H1 (cell line): ENCODE data around the gene USP13. TPM values are rescaled to one million over a fixed set of nuclear protein-coding genes. Genes with fewer than 3 reads are reported as not detected.

Source experiments
- CTCF ChIA-PET: fragments of 300-600 bp; sonication (Branson Sonifier 250); formaldehyde crosslinking; loops from one replicate; lab custom pipeline; 2021; ENCODE audit not compliant: partially characterized antibody; lab: Charles Lee
- POLR2A ChIA-PET: fragments of 300-600 bp; sonication (Branson Sonifier 250); formaldehyde crosslinking; loops from one replicate; lab custom pipeline; 2021; ENCODE audit warnings: inconsistent platforms; ENCODE audit not compliant: partially characterized antibody; lab: Charles Lee
- DNase-seq, 2 experiments: peaks; one replicate each; pipeline versions ENCODE4 v3.0.0 to v3.0.0-alpha.2; 2010 to 2022; ENCODE audit warnings: low spot score in 2 of 2, low read depth in 1 of 2, mixed read lengths in 1 of 2
- FAIRE-seq: peaks from 2 replicates; lab custom pipeline; 2011; peaks lifted over from hg19 to GRCh38; lab: Jason Lieb, UNC
- H2AFZ ChIP-seq: 2 replicates; pipeline ENCODE4 v1.8.1; 2012; ENCODE audit warnings: low read length, inconsistent platforms
- H2AK5ac ChIP-seq: 2 replicates; pipeline ENCODE4 v1.6.1; 2013; ENCODE audit warnings: low read depth, low read length
- H2BK120ac ChIP-seq: replicated peaks from 2 replicates; pipeline ENCODE3; 2013; ENCODE audit warnings: low read depth, low read length, inconsistent platforms
- H2BK12ac ChIP-seq: 2 replicates; pipeline ENCODE4 v1.6.1; 2013; ENCODE audit warnings: low read depth, low read length
- H2BK15ac ChIP-seq: 2 replicates; pipeline ENCODE4 v1.6.1; 2013; ENCODE audit warnings: low read length
- H2BK20ac ChIP-seq: 2 replicates; pipeline ENCODE4 v1.6.1; 2013; ENCODE audit warnings: low read length
- H2BK5ac ChIP-seq: 2 replicates; pipeline ENCODE4 v1.6.1; 2013; ENCODE audit warnings: low read depth, low read length
- H3K14ac ChIP-seq: 2 replicates; pipeline ENCODE4 v1.6.1; 2013; ENCODE audit warnings: inconsistent platforms; ENCODE audit not compliant: insufficient read length
- H3K18ac ChIP-seq: 2 replicates; pipeline ENCODE4 v1.6.1; 2013; ENCODE audit warnings: low read length; ENCODE audit errors: extremely low read depth
- H3K23ac ChIP-seq: 2 replicates; pipeline ENCODE4 v1.6.1; 2013; ENCODE audit warnings: inconsistent platforms; ENCODE audit not compliant: insufficient read length
- H3K23me2 ChIP-seq: 2 replicates; pipeline ENCODE4 v1.6.1; 2013; ENCODE audit warnings: low read depth, low read length
- H3K27ac ChIP-seq: 2 replicates; pipeline ENCODE4 v1.6.1; 2011; ENCODE audit warnings: low read depth, low read length, inconsistent platforms
- H3K27me3 ChIP-seq, 4 experiments: replicated peaks in 1 of 4; 1 replicate in 1 of 4; 2 replicates in 3 of 4; pipeline versions ENCODE4 v1.6.1 to v1.8.1; 2011 to 2013; ENCODE audit warnings: low read length in 3 of 4, mild to moderate bottlenecking in 3 of 4, inconsistent platforms in 2 of 4, mixed read lengths in 2 of 4, moderate library complexity in 1 of 4; ENCODE audit not compliant: control insufficient read depth in 3 of 4, insufficient read depth in 3 of 4; ENCODE audit errors: extremely low read depth in 1 of 4
- H3K36me3 ChIP-seq, 4 experiments: 2 replicates each; pipeline versions ENCODE4 v1.6.1 to v1.8.1; 2011 to 2013; ENCODE audit warnings: mild to moderate bottlenecking in 4 of 4, low read length in 3 of 4, moderate library complexity in 2 of 4, control low read depth in 1 of 4, inconsistent platforms in 1 of 4; ENCODE audit not compliant: insufficient read depth in 4 of 4, control insufficient read depth in 2 of 4
- H3K4ac ChIP-seq: replicated peaks from 2 replicates; pipeline ENCODE3; 2013; ENCODE audit warnings: low read length, low read depth, mixed read lengths, inconsistent platforms; ENCODE audit not compliant: insufficient read length
- H3K4me1 ChIP-seq, 4 experiments: replicated peaks in 1 of 4; 1 replicate in 1 of 4; 2 replicates in 3 of 4; pipeline versions ENCODE4 v1.6.1 to v1.8.1; 2011 to 2013; ENCODE audit warnings: low read length in 3 of 4, inconsistent platforms in 2 of 4, mixed read lengths in 1 of 4; ENCODE audit not compliant: insufficient read depth in 4 of 4, control insufficient read depth in 3 of 4
- H3K4me2 ChIP-seq, 2 experiments: 2 replicates each; pipeline versions ENCODE4 v1.6.1 to v1.8.1; 2011 to 2013; ENCODE audit warnings: low read depth in 2 of 2, low read length in 2 of 2, control low read depth in 1 of 2, inconsistent platforms in 1 of 2, mild to moderate bottlenecking in 1 of 2; ENCODE audit not compliant: insufficient read depth in 1 of 2
- H3K4me3 ChIP-seq, 4 experiments: fragments of 200-600, 300-600 bp in 1 of 4; sonication (generic), shearing (Covaris generic), sonication (Bioruptor Twin) in 1 of 4; 2 replicates each; pipeline versions ENCODE4 v1.5.1 to v1.8.1; 2011 to 2016; ENCODE audit warnings: low read length in 4 of 4, low read depth in 3 of 4, control low read depth in 2 of 4, inconsistent platforms in 2 of 4, mild to moderate bottlenecking in 2 of 4, mixed read lengths in 1 of 4, moderate library complexity in 1 of 4; ENCODE audit not compliant: insufficient read depth in 2 of 4; ENCODE audit errors: extremely low read depth in 1 of 4
- H3K56ac ChIP-seq: replicated peaks from 2 replicates; pipeline ENCODE3; 2013; ENCODE audit warnings: low read depth, mild to moderate bottlenecking, mixed read lengths, low read length, inconsistent platforms; ENCODE audit not compliant: insufficient read length
- H3K79me1 ChIP-seq: 2 replicates; pipeline ENCODE4 v1.6.1; 2013; ENCODE audit warnings: low read depth, low read length, control low read depth
- H3K79me2 ChIP-seq, 2 experiments: 2 replicates each; pipeline versions ENCODE4 v1.6.1 to v1.8.1; 2012 to 2013; ENCODE audit warnings: low read length in 2 of 2, mild to moderate bottlenecking in 2 of 2, inconsistent platforms in 1 of 2; ENCODE audit not compliant: insufficient read depth in 2 of 2, control insufficient read depth in 1 of 2
- H3K9ac ChIP-seq, 4 experiments: replicated peaks in 1 of 4; 1 replicate in 1 of 4; 2 replicates in 3 of 4; pipeline versions ENCODE4 v1.6.1 to v1.8.1; 2011 to 2013; ENCODE audit warnings: low read depth in 3 of 4, low read length in 3 of 4, control low read depth in 2 of 4, mild to moderate bottlenecking in 2 of 4, moderate library complexity in 2 of 4, inconsistent platforms in 1 of 4; ENCODE audit errors: extremely low read depth in 1 of 4
- H3K9me3 ChIP-seq, 2 experiments: 2 replicates each; pipeline versions ENCODE4 v1.6.1 to v1.8.1; 2012 to 2013; ENCODE audit warnings: mild to moderate bottlenecking in 2 of 2, moderate library complexity in 2 of 2, control low read depth in 1 of 2, inconsistent platforms in 1 of 2, low read depth in 1 of 2, low read length in 1 of 2, mixed read lengths in 1 of 2; ENCODE audit not compliant: insufficient read depth in 2 of 2
- H4K20me1 ChIP-seq, 2 experiments: replicated peaks in 1 of 2; 2 replicates each; pipeline versions ENCODE3 to v1.8.1; 2011 to 2013; ENCODE audit warnings: inconsistent platforms in 2 of 2, low read length in 2 of 2, mild to moderate bottlenecking in 1 of 2; ENCODE audit not compliant: insufficient read depth in 2 of 2, control insufficient read depth in 1 of 2
- H4K5ac ChIP-seq: 2 replicates; pipeline ENCODE4 v1.6.1; 2013; ENCODE audit warnings: low read length, low read depth, mixed read lengths, inconsistent platforms; ENCODE audit not compliant: insufficient read length
- H4K8ac ChIP-seq: 2 replicates; pipeline ENCODE4 v1.8.0; 2013; ENCODE audit warnings: mild to moderate bottlenecking, moderate library complexity, low read length, inconsistent platforms; ENCODE audit not compliant: insufficient read depth; ENCODE audit errors: extremely low read depth
- H4K91ac ChIP-seq: replicated peaks from 2 replicates; pipeline ENCODE3; 2013; ENCODE audit warnings: low read length, mixed read lengths, inconsistent platforms; ENCODE audit not compliant: insufficient read length
- BRCA1 ChIP-seq: IDR thresholded peaks from 2 replicates; pipeline ENCODE4 v1.6.1; 2012; ENCODE audit warnings: low read depth, low read length, improper control_type of control experiment
- CHD1 ChIP-seq: IDR thresholded peaks from 2 replicates; pipeline ENCODE4 v1.6.1; 2012; ENCODE audit warnings: low read depth, low read length, improper control_type of control experiment
- CTCF ChIP-seq, 3 experiments: IDR thresholded peaks; 1 replicate in 2 of 3; 2 replicates in 1 of 3; pipeline versions ENCODE4 v1.5.1 to v1.6.1; 2011; ENCODE audit warnings: low read length in 3 of 3, mild to moderate bottlenecking in 3 of 3, inconsistent platforms in 2 of 3, low read depth in 1 of 3, moderate library complexity in 1 of 3; ENCODE audit not compliant: insufficient read depth in 1 of 3; ENCODE audit errors: control extremely low read depth in 1 of 3
- EZH2 ChIP-seq: fragments of 200-600 bp; sonication (generic); IDR thresholded peaks from 2 replicates; pipeline ENCODE4 v1.7.1; 2012; ENCODE audit warnings: low read depth, mild to moderate bottlenecking, moderate library complexity, low read length, inconsistent platforms; ENCODE audit not compliant: severe bottlenecking
- FOSL1 ChIP-seq: IDR thresholded peaks from 2 replicates; pipeline ENCODE4 v1.6.1; 2011; ENCODE audit warnings: mild to moderate bottlenecking, low read depth, low read length, moderate library complexity; ENCODE audit not compliant: insufficient read depth
- GTF2F1 ChIP-seq: IDR thresholded peaks from 2 replicates; pipeline ENCODE4 v1.6.1; 2012; ENCODE audit warnings: low read depth, low read length, improper control_type of control experiment, borderline replicate concordance
- NRF1 ChIP-seq: IDR thresholded peaks from 2 replicates; pipeline ENCODE4 v1.6.1; 2011; ENCODE audit warnings: mild to moderate bottlenecking, low read depth, low read length, improper control_type of control experiment
- RNF2 ChIP-seq: fragments of 200-900, 300-1000 bp; sonication (generic); IDR thresholded peaks from 2 replicates; pipeline ENCODE4 v1.7.1; 2016; ENCODE audit warnings: borderline replicate concordance, low read depth, mild to moderate bottlenecking, antibody characterized with exemption, low read length; ENCODE audit not compliant: poor library complexity, severe bottlenecking; ENCODE audit errors: missing control alignments
- SUZ12 ChIP-seq: fragments of 200-600 bp; sonication (generic); IDR thresholded peaks from 2 replicates; pipeline ENCODE4 v1.6.1; 2012; ENCODE audit warnings: mild to moderate bottlenecking, inconsistent platforms, low read length, moderate library complexity, mixed read lengths
- USF2 ChIP-seq: IDR thresholded peaks from 2 replicates; pipeline ENCODE4 v1.6.1; 2011; ENCODE audit warnings: low read length, improper control_type of control experiment
- WGBS, 2 experiments: shearing (Covaris generic) in 1 of 2; methylation state at CpG; one replicate each; pipeline versions ENCODE4 v1.1.6 to v1.1.7; 2013 to 2015; ENCODE audit warnings: low lambda C conversion rate in 2 of 2, mixed read lengths in 2 of 2, inconsistent platforms in 1 of 2, low coverage in 1 of 2, missing lambda C conversion rate in 1 of 2; ENCODE audit not compliant: insufficient replicate concordance in 2 of 2, insufficient coverage in 1 of 2, insufficient read length in 1 of 2; ENCODE audit errors: extremely low coverage in 1 of 2, missing lambda C conversion rate in 1 of 2; 5-methylcytosine and 5-hydroxymethylcytosine counted together
- polyA plus RNA-seq, 7 experiments: library from polyadenylated mRNA; depleted of rRNA in 3 of 7; stranded (reverse) in 5 of 7; unstranded in 2 of 7; fragments of >200 nt in 5 of 7; fragments of 200-250 nt in 2 of 7; gene quantifications; 1 replicate in 5 of 7; 2 replicates in 1 of 7; 4 replicates in 1 of 7; pipeline versions ENCODE4 v1.2.1 to v1.2.3, GENCODE V29; 2011 to 2013; ENCODE audit warnings: missing spikeins in 2 of 7, mixed read lengths in 2 of 7
- total RNA-seq: library from RNA; stranded (reverse); fragmentation: NEBNext Ultra II Directional; extraction: Animal tissue kit (Norgen Biotek cat#: 25700); gene quantifications from 2 replicates; pipeline ENCODE4 v1.2.1, GENCODE V29; 2021

USP13 gene
- total and polyA plus RNA-seq, 2 of the 8 experiments (the other 6 are each of a cell fraction or from before 2014, with no cell fraction given) = 7.9 to 25.9 TPM

- Histone ChIP-seq H3K27me3 (no peaks in the 10 kb centered on the region), H3K23me2 (no peaks in the 10 kb centered on the region), H3K4ac (no peak overlapping the region), H3K79me1 (no peaks in the 10 kb centered on the region), H3K18ac (no peak overlapping the region), H4K20me1 (no peaks in the 10 kb centered on the region), H4K5ac (no peak overlapping the region), H3K4me3 (no peak overlapping the region), H4K8ac (no peak overlapping the region), H2AK5ac (no peak overlapping the region), H3K27ac (no peak overlapping the region), H2BK120ac (no peak overlapping the region), H2BK15ac (no peak overlapping the region), H3K4me1 (no peaks in the 10 kb centered on the region; a peak in 1 of 7 replicates), H2BK12ac (no peak overlapping the region), H2BK5ac (no peak overlapping the region), H3K79me2 (no peaks in the 10 kb centered on the region), H3K4me2 (no peak overlapping the region), H4K91ac (no peak overlapping the region), H3K9me3 (no peaks in the 10 kb centered on the region), H2BK20ac (no peak overlapping the region), H3K14ac (no peak overlapping the region), H3K23ac (no peak overlapping the region), H2AFZ (no peak overlapping the region), H3K56ac (no peak overlapping the region), H3K9ac (no peak overlapping the region), H3K36me3 (peaks cover 5 to 29% (median 22%) of the 10 kb centered on the region in 4 experiments; a peak in 6 of 8 replicates)
- FAIRE-seq = no peak
- no peak for DNase-seq
- ChIA-PET POLR2A (no interaction called here), CTCF (interaction anchor here (0.8 to 1.4 kb wide), 2 partner anchors 8 to 9 kb away, joined by 3 to 4 read pairs; no protein-coding TSS in a partner anchor)
- WGBS, 2 experiments = 97% methylated on average over 2 of the region's 2 CpGs; no CpG with 5 or more reads in 1 of the 2 experiments
- no peak for TF ChIP-seq FOSL1
- no peak for TF ChIP-seq CHD1
- TF ChIP-seq CTCF (IDR thresholded peaks at IDR 0.05; ENCODE audit: control extremely low read depth in 1 of 3, insufficient read depth in 1 of 3, low read depth in 1 of 3, low read length in 3 of 3) = no peak
- no peak for TF ChIP-seq GTF2F1
- TF ChIP-seq USF2 = no peak
- TF ChIP-seq SUZ12 = no peak
- no peak for TF ChIP-seq EZH2
- no peak for TF ChIP-seq BRCA1
- no peak for TF ChIP-seq NRF1
- no peak for TF ChIP-seq RNF2
These were observed 112.6 kb downstream of the USP13 start for GRCh38 chr3:179765396-179765795.
